Activated gamma-delta T cell treated with anti-CD3 and anti-CD28 coated beads, Interleukin-2, amount 50 U/mL, for 16 hours (primary cell): ENCODE measurements around the gene ATP6AP2.
"Not testable (repeated sequence)": the region's sequence is repeated elsewhere in the genome, so short reads cannot be mapped to it uniquely, and the experiment has no call there.

Experiments
- DNase-seq: peaks from one replicate; pipeline ENCODE4 v3.0.0-alpha.2; 2020; ENCODE audit warnings: low read depth

Gene ATP6AP2, protein sequence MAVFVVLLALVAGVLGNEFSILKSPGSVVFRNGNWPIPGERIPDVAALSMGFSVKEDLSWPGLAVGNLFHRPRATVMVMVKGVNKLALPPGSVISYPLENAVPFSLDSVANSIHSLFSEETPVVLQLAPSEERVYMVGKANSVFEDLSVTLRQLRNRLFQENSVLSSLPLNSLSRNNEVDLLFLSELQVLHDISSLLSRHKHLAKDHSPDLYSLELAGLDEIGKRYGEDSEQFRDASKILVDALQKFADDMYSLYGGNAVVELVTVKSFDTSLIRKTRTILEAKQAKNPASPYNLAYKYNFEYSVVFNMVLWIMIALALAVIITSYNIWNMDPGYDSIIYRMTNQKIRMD

DNA sequence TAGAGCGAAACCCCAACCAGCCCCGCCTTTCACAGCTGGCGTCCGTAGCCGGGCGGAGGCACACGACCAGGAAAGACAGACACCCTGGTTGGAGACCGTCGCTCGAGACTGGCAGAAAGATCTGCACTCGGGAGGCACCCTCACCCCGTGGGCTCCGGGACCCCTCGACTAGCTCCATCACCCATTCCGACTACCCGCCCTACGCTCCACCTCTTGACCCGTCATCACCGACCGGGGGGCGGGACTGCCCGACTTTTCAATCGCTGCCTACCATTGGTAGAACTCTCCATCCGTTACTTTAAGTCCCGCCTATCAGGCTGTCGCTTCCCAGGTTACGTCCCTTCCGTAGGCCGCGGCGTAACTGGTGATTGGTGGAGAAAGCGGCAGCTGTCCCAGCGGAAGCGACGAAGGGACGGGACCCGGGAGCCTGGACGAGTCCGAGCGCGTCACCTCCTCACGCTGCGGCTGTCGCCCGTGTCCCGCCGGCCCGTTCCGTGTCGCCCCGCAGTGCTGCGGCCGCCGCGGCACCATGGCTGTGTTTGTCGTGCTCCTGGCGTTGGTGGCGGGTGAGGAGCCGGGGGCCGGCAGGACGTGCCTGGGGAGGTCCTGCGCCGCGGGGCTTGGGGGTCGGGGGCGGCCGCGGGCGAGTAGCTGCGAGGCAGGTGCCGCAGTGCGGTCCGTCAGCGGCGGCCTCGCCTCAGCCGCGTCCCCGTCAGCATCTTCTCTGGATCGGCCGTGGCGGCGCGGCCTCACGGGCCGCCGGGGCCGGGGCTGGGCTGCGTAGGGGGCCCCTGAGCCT is at the start of gene ATP6AP2:
TSS of gene ATP6AP2 (plus strand) at position 434 of the 799 bp plus-strand sequence. CDS start at position 530, 96 bp downstream.
- peak; percentile 81 for DNase-seq

DNA sequence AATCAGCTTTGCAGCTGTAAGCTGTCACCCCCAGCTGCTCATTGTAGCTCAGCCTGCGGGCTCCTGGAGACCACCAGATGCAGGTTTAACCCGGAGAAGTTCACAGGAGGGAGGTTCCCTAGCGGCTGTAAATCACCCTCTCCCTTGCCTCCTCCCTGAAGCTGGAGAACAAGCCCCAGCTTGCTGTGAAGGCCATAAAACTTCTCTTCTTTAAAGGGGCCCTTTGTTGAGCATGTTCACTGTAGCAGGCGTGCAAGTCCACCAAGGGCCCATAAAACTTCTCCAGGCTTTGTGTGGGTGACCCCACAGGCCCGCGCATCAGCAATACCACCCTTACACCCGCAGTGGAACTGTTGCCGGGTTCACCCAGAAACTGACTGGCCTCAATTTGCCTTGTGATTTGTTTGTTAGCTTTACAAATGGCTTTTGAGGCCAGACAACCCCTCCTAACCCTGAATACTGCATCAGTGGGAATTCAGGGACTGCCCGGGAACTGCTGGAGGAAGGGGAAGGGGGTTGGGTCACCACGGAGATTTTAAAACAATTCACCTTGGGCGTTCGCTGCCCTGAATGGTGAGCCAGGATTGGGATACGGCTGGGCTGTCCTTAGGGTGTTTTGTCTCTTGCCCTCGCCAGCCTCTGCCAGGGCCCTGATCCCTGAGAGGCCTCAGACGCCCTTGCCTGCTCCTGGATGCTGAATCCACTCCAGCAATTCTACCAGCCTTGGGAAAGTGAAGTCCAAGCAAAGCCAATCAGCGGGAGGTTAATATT is 49.5 kb upstream of the ATP6AP2 start:
- DNase-seq: no peak

DNA sequence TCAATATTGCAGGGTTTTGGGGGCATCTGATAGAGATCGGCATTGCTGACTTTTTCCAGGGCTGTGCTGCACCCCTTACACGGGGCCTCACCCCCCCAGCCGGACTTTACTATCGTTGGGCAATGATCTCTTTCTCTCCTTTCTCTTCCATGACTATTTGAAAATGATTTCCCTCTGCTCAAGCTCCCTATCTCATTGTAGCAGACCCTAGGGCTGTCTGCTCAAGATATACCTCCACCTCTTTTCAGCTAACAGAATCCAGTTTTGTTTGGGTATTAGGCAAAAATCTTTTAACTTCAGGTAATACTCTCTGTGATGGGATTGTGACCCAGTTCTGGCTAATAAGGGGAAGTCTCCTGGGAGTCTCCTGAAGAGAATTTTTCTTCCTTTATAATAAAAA is 43.5 kb upstream of the ATP6AP2 start:
- DNase-seq: no peak

DNA sequence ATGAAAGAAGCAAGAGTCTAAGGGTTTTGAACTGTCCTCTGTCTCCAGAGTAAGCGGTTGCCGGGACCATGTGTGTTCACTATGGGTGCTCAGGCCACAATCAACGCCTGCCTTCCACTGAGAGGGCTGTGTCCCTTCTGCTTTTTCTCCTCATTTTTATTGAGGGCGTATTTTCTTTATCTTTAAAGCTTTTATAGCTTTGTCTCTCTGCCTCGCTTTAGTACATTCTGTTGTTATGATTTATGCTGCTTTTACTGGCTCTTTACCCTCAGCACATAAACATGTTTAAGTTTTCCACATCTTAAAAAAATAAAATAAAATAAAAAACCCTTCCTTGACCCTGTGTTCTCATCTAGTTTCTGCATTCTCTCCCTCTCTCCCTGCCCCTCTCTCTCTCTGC is 42.4 kb upstream of the ATP6AP2 start:
- DNase-seq: no peak

DNA sequence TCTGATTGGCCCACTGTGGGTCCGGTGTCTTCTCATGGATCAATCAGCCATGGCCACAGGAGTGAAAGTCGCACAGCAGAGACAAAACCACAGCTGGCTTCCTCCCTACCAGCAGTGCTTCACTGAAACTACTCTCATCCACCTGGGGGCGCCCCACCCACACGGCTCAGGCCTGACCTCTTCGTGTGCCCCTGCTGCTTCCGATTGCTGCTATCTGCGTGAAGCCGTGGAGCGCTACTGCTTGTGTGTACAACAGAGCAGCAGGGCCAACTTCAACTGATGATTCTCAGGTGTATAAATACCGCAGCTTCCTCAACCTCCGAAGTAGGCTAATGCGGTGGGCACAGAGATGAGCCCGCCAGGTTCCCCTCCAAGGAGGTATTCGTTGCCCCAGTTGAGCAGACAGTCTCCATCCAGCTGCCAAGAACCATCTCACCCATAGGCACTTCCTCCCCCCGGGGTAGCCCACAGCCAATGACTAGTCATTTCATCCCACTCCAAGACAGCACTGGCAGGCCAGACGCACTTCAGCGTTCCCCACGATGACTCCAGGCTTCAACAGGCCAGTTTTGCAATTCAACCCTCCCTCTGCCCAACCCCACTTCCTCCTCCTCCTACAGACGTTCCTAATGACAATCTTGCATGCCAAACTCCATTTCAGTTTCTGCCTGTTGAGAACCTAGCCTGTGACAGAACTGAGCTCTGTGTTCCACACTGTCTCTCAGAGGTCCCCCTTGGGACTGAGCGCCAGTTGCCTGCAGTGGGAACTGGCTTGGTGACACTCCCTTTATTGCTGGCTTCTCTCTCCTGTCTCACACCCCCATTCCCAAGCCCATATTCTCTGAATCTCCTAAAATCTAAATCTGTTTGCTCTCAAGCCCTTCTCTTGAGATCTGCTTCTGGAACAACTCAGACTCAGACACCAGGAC is 41.3 kb upstream of the ATP6AP2 start:
- DNase-seq: peak; percentile 41

DNA sequence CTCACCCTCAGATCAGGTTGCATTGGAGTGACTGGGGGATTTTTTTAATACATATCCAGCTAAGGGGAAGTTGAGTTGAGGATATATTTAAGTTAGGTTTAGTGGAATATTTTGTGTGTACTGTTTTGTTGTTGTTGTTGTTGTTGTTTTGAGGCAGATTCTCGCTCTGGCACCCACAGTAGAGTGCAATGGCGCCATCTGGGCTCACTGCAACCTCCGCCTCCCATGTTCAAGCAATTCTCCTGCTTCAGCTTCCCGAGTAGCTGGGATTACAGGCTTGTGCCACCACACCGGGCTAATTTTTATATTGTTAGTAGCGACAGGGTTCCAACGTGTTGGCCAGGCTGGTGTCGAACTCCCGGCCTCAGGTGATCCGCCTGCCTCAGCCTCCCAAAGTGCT is 38.6 kb upstream of the ATP6AP2 start:
- no peak for DNase-seq

DNA sequence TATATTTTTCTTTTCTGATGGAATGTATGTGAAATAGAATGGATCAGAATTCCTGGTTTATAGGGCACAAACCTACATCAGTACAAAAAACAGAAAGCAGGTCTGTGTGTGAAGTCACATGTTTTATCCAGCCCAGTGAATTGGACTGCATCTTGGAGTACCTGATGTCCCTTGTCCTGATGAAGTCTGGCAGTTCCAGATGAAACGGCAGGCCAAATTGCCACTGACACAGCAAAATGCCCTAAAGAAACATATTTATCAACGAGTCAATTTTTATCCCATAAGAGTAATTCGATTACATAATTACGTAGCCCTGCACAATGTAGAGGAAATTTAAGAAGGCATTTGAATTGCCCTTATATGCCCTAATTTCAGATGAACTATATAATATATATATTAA is 37.8 kb upstream of the ATP6AP2 start:
- DNase-seq: no peak

DNA sequence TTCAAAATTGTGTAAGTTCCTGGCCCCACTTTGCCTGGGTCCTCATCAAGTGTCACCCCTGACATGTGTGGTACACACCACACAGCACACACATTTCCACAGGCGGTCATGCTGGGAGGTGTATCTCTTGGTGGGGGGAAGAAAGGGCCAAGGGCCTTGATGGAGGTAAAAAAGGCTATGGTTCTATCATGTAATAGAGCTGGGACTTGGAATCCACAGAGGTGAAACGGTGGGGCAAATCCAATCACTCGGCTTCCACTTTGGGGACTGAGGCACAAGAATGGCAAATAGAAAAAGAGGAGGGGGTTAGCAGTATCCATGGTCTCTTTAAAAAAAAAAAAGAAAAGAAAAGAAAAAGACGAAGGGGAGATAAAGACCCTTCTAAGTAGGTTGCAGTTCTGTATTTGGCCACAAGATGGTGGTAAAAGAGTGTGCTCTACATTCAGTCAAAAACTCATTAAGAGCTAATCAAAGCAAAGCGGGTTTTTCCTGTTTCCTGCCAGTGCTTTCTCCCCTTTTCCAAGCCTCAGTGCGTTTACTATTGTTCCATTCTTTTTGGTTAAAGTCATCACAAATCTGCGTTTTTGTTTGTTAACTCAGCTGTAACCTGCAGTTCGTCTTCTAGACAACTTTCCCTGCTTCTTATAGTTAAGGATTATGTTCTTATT is 37.0 kb upstream of the ATP6AP2 start:
- no peak for DNase-seq

DNA sequence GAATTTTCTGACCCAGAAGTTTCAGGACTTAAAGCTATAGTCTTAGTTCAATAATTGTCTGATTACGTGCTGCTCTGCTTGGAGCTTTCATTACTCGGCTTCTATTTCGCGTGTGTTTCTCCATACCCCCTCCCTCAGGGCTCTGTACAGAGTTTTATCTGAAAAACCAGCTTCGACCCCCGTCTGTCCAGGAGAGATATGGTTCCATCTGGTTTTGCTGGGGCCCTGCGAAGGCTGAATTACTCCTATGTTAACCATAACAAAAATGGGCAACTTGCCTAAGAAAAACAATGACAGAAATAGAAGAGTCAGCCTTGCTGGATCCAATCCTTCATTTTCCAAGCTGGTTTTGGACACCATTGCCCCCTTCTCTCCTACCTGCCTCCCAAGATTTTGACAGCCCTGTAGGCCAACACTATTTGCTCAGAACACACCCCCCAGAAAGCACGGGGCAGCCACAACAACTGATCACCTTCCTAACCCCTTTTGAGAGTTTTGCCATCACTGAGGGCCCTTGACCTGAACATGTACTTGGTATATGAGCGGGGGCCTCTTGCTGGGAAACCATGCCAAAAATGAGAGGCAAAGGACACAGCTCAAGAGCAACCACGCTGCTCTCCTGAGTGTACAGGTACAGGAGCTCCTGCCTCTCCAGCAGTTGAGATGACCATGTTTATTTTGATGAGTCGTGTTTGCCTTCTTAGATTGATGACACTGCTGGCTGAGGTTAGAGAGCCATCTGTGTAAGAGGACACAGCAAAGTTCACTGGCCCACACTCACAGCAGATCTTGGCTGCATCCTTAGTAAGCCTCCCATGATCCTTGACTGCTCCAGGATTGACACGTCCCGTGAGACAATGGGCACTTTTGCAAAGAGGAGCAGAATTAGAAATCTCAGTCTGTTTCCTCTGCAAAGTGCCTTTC is 36.2 kb upstream of the ATP6AP2 start:
- DNase-seq: no peak

DNA sequence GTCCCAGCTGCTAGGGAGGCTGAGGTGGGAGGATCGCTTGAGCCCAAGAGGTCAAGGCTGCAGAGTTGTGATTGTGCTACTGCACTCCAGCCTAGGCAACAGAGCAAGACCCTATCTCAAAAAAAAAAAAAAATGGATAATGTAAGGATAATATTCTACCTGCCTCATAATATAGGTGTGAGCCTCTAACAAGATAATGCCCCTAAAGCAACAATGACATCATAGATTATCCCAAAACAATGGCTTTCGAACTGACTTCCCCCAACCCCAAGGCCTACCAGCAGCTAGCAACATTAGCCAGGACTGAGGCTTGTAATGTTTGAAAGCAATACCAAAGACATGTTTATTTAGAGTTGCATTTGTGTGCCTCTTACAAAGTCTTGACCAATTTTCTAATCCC is 33.9 kb upstream of the ATP6AP2 start:
- DNase-seq: no peak

DNA sequence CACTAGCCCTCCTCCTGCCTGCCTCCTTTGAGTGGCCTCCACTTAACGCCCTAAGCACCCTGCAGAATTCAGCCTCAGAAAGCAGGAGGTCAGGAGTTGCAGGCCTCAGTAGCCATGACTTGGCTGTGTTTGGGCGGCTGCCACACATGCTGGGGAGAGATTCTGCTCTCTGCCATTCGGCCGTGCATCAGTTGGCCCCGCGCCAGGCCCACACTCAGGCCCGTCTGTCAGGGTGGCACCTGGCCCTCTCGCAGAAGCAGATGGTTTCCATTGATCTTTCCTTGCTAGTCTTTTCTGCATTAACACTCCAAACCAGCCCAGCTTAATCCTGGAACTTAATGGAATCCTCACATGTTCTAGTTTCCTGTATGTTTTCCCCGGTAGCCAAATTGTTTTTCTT is 30.7 kb upstream of the ATP6AP2 start:
- DNase-seq: no peak

DNA sequence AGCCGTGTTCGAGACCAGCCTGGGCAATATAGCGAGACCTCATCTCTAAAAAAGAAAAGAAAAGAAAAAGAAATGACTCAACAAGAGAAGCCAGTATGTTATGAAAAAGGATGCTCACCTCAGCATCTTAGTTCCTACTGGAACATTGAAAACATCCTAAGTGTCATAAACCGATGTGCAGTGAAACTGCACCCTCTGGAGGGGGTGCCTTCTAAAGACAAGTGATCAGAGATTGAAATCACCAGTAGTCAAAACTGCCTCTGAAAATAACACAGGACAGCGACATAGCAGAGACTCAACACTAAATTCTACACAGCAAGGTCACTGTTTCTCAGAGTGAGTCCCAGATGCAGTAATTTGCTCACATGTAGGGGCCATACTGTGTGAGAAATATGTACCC is 28.0 kb upstream of the ATP6AP2 start:
- DNase-seq: no peak

DNA sequence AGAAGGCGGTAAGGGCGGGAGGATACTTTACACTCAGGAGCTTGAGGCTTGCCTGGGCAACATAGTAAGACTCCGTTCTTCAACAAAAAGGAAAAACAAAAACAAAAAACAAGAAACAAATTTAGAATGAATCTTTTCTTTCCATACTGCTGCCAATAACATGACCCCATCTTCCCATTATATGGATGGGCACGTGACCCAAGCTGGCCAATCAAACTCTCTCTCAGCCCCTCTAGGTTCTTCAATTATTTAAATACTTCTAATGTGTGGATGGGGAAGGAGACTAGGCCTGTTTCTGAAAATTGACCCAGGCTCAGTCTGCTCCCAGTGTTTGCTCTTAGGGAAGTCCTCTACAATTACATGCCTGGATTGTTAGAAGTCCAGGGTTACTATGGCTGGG is 22.2 kb upstream of the ATP6AP2 start:
- no peak for DNase-seq

DNA sequence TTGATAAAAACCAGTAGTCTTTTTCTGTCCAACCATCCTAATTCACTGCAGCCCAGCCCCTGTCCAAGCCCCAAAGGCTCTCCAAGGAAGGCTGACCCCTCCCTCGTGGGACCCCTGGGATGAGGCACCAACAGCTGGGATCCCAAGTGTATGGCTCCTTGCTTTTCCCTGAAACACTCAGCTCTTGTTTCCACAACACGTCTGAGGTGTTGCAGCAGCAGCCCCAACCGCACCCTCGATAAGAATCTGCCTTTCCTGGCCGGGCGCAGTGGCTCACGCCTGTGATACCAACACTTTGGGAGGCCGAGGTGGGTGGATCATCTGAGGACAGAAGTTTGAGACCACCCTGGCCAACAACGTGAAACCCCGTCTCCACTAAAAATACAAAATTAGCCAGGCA is 17.0 kb upstream of the ATP6AP2 start:
- DNase-seq: no peak

DNA sequence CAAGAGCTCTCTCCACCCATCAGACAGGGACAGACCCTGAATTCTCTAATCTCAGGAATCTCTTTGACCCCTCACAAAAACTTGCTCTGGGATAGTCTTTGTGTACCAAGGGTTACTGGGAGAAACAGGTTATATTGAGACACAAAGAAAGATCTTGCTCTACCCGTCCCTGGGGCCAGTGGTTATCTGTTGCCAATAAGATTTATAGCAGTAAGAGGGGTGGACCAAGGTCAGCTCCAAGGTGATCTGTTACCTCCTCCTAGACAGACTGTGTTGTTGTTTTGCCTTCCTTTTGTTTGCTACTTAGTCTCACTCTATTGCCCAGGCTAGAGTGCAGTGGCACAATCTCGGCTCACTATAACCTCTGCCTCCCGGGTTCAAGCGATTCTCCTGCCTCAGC is 16.3 kb upstream of the ATP6AP2 start:
- no peak for DNase-seq

DNA sequence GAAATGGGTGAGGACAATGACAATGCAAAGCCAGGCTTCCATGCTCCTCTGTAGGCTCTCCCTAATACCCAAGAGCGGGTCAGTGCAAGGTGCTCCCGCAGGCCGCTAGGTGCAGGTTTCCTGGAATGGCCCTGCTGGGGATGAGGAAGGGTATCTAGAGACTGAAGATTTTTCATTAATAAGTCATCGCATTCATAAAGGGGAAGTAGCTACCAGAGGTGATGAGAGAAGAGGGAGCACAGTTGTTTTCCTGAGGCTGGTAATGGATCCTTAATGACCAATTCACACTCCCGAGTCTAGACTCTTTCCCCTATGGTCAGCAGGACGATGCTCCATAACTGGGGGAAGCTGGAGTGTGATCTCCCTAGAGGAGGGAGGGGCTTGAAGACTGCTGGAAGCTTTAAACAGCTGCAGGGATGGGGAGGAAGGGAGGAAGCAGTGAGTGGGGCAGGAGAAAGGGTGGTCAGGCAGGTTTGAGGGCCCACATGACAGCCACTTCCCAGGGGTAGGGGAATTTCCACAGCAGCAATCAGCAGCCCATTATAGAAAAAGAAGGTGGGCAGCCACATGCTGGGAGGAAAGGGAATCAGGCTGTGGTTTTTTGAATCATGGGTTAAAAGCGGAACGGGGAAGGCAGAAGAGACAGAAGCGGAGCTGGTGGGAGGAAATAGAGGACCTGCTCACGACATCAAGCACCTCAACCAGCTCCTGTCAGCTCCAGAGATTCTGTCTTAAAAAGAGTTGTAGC is 10.2 kb upstream of the ATP6AP2 start:
- no peak for DNase-seq

DNA sequence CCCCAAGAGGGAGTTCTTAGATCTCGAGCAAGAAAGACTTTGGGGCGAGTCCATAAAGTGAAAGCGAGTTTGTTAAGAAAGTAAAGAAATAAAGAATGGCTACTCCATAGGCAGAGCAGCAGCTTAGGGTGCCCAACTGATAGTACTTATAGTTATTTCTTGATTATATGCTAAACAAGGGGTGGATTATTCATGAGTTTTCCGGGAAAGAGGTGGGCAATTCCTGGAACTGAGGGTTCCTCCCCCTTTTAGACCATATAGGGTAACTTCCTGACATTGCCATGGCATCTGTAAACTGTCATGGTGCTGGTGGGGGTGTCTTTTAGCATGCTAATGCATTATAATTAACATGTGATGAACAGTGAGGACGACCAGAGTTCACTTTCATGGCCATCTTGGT is 9.6 kb upstream of the ATP6AP2 start:
- not testable (repeated sequence) for DNase-seq

DNA sequence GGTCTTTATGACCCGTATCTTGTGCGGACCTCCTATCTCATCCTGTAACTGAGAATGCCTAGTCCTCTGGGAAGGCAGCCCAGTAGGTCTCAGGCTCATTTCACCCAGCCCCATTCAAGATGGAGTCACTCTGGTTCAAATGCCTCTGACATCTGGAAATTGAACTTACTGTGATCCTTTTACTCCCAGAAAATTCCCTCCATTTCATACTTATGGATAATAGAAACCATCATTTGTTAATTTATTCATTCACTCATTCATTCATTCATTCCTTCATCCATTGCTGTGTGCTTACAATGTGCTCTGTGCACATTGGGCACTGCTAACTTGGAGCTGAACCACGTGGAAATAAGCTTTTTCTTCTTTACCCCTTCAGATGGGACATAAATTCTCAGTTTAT is 9.2 kb upstream of the ATP6AP2 start:
- DNase-seq: no peak

DNA sequence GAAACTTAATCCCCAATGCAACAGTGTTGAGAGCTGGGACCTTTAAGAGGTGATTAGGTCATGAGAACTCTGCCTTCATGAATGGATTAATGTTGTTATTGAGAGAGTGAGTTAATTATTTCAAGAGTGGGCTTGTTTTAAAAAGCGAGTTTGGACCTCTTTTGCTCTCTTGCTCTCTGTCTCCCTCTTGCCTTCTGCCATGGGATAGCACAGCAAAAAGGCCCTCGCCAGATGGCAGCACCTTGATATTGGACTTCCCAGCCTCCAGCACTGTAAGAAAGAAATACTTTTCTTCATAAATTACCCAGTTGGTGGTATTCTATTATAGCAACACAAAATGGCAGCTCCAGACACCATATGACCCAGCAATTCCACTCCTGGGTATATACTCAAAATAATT is 7.0 kb upstream of the ATP6AP2 start:
- no peak for DNase-seq
